Mucosa of stomach (tissue), 1 donor: ENCODE results near the gene RAP1GAP2.

Source experiments
- H3K27me3 ChIP-seq: one replicate; pipeline ENCODE4 v1.7.0; 2013; ENCODE audit warnings: mild to moderate bottlenecking, low read length; ENCODE audit not compliant: control insufficient read depth, insufficient read depth
- H3K36me3 ChIP-seq: one replicate; pipeline ENCODE4 v1.7.0; 2013; ENCODE audit warnings: low read length; ENCODE audit not compliant: control insufficient read depth, insufficient read depth
- H3K4me1 ChIP-seq: one replicate; pipeline ENCODE4 v1.7.0; 2013; ENCODE audit warnings: mild to moderate bottlenecking, low read length; ENCODE audit not compliant: control insufficient read depth, insufficient read depth
- H3K4me3 ChIP-seq: one replicate; pipeline ENCODE4 v1.7.0; 2013; ENCODE audit warnings: low read length
- H3K9ac ChIP-seq: one replicate; pipeline ENCODE4 v1.7.0; 2013; ENCODE audit warnings: mild to moderate bottlenecking, low read length, moderate library complexity
- H3K9me3 ChIP-seq: one replicate; pipeline ENCODE4 v1.7.0; 2013; ENCODE audit warnings: mild to moderate bottlenecking, low read length, moderate library complexity; ENCODE audit not compliant: control insufficient read depth
- donor health status: Pancreatic carcinoma.

Gene RAP1GAP2

DNA sequence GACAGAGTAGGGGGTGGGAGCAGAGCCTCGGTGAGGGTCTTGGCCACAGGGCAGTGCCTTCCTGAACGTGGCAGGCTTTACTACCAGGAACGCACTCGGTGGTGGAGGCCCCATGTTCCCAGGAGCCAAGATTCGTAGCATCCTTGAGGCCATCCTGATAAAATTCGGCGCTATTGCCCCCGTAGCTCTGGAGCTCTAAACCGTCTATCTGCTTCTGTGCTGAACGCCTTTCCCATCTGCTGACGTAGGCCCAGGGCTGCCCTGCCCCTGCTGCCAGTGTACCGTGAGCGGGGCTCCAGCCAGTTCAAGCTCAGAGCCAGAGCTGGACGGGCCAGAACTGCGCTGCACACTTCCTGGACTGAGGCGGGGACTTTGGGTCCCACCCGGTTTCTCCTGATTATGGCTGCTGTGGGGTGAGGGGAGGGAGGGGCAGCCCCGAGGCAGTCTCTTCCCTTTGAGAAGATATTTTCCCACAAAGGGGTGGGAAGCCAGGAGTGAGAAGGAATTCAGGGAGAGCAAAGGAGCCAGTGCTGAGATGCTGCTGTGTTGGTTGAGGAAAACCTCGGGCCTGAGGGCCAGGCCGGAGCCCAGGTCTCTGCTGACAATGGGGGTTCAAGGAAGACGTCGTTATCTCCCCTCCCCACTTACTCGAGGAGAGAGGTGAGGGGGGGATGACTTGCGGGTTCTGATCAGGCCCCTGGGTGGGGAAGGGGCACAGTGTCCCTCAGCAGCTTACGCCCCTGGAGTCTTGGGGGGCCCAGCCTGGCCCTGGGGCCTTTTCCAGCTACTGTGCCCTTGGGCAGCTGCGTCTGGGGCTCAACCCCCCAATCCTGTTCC is 237.7 kb downstream of the RAP1GAP2 start:
- Histone ChIP-seq H3K4me1 (no peaks in the 10 kb centered on the region), H3K4me3 (no peak overlapping the region), H3K36me3 (peaks cover 4% of the 10 kb centered on the region), H3K9ac (no peak overlapping the region), H3K9me3 (no peaks in the 10 kb centered on the region), H3K27me3 (peaks cover 3% of the 10 kb centered on the region)

DNA sequence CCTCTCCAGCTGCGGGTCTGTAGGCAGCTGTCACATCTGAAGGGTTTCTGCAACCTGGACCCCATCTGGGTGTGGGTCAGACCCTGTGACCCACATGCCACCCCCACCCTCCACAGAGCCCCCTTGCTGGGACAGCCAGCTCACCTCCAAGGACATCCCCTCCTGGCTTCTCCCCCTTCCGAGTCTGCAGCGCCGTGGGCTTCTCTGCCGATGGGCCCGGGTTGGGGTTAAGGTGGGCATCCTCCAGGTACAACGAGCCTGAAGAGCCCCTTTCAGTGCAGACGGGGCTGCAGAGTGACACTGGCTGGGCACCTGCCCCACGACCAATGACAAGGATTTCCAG is 238.3 kb downstream of the RAP1GAP2 start:
- Histone ChIP-seq H3K27me3 (peaks cover 3% of the 10 kb centered on the region), H3K36me3 (peaks cover 2% of the 10 kb centered on the region), H3K4me1 (no peaks in the 10 kb centered on the region), H3K9me3 (no peaks in the 10 kb centered on the region), H3K4me3 (no peak overlapping the region), H3K9ac (no peak overlapping the region)

DNA sequence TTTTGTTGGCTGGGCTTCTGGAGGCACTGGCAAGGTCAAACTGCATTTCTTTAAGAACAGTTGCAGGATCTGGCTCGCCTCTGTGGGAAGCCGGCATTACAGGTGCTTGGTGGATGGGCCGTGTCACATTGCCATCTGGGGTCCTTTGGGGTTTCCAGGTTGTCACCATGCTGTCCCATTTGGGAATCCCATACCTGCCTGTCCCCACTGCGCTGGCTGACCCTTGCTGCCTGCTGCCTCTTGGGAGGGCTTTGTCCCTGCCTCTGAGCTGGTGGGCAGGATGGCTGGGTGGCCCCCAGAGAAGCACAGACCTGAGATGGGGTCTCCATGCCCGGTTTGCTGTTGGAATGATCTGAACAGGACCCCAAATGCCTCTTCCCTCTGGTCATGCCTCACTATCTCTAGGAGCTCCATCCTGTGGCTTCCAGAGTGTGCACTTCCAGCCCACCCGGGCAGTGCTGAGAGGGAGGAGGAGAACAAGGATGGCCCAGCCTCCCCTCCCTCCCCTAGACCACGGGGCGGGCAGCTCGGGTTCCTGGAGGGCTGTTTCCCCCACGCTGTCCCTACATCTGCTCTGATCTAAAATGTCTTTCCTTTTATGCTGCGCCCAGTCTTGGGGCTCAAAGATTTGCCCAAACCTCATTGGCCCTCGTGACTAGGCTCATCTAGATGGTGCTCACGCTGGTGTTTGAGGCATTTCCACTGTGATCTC is 239.2 kb downstream of the RAP1GAP2 start:
- Histone ChIP-seq H3K9ac (no peak overlapping the region), H3K4me3 (no peak overlapping the region), H3K4me1 (no peaks in the 10 kb centered on the region), H3K36me3 (no peaks in the 10 kb centered on the region), H3K9me3 (no peaks in the 10 kb centered on the region), H3K27me3 (peaks cover 3% of the 10 kb centered on the region)

DNA sequence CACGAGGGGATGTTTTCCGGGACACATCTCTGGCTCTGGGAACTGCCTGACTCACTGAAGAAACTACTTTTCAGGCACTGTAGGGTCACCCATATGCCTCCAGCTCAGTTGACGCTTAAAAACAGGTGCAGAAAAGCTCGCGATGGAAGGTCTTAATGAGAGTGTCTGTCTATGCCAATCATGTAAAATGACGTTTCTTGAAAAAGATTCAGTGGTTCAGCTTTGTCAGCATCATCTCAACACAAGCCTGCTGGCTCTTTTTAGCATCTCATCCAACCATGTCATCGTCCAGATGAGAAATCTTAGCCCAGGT is 239.7 kb downstream of the RAP1GAP2 start:
- Histone ChIP-seq H3K27me3 (peaks cover 3% of the 10 kb centered on the region), H3K4me3 (no peak overlapping the region), H3K36me3 (no peaks in the 10 kb centered on the region), H3K9me3 (no peaks in the 10 kb centered on the region), H3K4me1 (no peaks in the 10 kb centered on the region), H3K9ac (no peak overlapping the region)

DNA sequence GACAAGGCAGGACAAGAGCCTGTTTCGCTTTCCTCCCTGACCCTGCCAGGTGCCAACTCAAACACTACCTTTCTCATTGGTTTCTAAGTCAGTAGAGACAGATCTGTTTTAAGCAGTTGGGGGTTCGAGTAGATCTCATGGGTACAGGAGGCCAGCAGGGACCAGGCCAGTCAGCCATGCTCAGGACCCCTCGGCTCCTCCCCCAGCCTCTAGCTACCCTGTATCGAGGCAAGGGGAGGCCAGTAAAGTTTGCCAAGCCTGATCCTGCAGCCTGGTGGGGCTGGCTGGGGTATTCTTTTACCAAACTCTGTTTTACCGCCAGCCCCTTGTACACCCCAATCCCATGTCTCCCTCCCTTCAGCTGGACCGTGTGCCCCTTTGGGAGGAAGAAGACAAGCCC is 240.6 kb downstream of the RAP1GAP2 start:
- H3K36me3 ChIP-seq = no peaks in the 10 kb centered on the region
- no peaks in the 10 kb centered on the region for H3K4me1 ChIP-seq
- no peak overlapping the region for H3K4me3 ChIP-seq
- H3K27me3 ChIP-seq = peaks cover 3% of the 10 kb centered on the region
- H3K9me3 ChIP-seq = no peaks in the 10 kb centered on the region
- no peak overlapping the region for H3K9ac ChIP-seq

DNA sequence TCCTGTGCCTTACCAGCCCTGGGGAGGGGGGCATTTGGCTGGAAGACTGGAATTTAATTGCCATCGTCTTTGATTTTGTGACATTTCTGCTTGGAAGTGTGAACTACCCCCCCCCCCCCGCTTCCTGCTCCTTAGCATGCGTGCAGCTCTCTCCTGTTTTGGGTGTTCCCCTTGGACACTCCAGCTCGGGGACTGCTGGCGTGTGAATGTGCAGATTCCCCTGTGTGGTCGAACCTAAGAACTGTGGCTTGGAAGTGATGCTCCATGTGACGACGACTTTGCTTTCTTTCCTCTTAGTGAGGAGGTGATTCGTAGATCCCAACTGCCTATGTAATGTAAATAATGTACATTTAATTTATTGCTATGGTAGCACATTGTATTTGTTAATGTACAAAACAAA is 241.0 kb downstream of the RAP1GAP2 start:
- Histone ChIP-seq H3K9ac (no peak overlapping the region), H3K9me3 (no peaks in the 10 kb centered on the region), H3K4me1 (no peaks in the 10 kb centered on the region), H3K4me3 (no peak overlapping the region), H3K27me3 (peaks cover 3% of the 10 kb centered on the region), H3K36me3 (no peaks in the 10 kb centered on the region)

DNA sequence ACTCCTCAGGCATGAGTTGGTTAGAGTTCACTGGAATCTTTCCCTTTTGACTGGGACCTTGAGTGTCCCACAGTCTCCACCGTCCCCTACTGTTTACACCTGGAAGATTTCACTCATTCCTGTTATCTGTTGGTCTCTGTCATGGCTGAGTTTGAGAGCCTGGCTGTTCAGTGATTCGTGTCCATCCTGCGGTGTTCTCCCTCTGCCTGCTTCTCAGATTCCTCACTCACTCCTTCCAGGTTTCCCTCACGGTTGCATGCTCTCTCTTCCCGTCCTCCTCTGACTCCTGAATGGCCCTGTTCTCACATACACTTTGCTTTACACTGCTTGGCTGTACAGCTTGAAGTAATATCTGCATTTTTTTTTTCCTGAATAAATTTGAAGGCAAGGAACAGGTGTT is 242.7 kb downstream of the RAP1GAP2 start:
- no peak overlapping the region for H3K4me3 ChIP-seq
- no peaks in the 10 kb centered on the region for H3K4me1 ChIP-seq
- H3K9me3 ChIP-seq = no peaks in the 10 kb centered on the region
- no peak overlapping the region for H3K9ac ChIP-seq
- H3K36me3 ChIP-seq = no peaks in the 10 kb centered on the region
- H3K27me3 ChIP-seq = peaks cover 3% of the 10 kb centered on the region

DNA sequence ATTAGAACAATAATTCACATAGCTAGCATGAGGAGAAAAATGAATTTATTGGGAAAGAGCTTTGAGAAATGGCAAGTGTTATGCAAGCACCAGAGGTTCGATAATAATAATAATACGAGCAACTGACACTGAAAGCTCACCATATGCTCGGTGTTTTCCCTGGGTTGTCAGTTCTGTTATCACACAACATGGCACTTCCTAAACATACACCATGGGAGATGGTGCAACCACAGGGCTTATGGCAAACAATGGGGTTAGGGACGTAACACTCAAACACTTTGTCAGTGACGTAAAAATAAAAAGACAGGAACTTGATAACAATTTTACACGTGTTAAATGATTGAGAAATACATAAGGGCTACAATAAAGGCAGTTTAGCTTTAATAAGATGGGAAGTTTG is 243.5 kb downstream of the RAP1GAP2 start:
- Histone ChIP-seq H3K27me3 (peaks cover 3% of the 10 kb centered on the region), H3K9ac (no peak overlapping the region), H3K4me1 (no peaks in the 10 kb centered on the region), H3K36me3 (no peaks in the 10 kb centered on the region), H3K4me3 (no peak overlapping the region), H3K9me3 (no peaks in the 10 kb centered on the region)

DNA sequence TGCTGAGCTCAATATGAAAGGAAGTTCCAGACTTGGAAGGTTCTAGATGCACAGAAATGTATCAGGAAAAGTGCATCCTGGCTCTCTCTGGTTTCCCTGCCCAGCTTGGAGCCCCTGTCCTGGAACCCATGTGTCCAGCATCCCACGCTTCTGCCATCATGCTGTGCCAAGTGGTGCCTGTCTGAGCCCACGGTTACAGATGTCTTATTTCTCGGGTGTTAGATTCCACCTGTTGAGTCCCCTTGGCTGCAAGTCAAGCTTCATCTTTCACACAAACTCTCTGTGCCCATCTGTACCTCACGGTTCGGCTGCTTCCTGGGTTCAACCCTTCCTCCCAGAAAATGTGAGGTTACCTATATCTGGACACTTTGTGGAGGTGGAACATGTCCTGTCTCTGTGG is 244.6 kb downstream of the RAP1GAP2 start:
- peaks cover 3% of the 10 kb centered on the region for H3K27me3 ChIP-seq
- H3K9ac ChIP-seq = no peak overlapping the region
- H3K4me3 ChIP-seq = no peak overlapping the region
- H3K36me3 ChIP-seq = no peaks in the 10 kb centered on the region
- H3K9me3 ChIP-seq = no peaks in the 10 kb centered on the region
- no peaks in the 10 kb centered on the region for H3K4me1 ChIP-seq

DNA sequence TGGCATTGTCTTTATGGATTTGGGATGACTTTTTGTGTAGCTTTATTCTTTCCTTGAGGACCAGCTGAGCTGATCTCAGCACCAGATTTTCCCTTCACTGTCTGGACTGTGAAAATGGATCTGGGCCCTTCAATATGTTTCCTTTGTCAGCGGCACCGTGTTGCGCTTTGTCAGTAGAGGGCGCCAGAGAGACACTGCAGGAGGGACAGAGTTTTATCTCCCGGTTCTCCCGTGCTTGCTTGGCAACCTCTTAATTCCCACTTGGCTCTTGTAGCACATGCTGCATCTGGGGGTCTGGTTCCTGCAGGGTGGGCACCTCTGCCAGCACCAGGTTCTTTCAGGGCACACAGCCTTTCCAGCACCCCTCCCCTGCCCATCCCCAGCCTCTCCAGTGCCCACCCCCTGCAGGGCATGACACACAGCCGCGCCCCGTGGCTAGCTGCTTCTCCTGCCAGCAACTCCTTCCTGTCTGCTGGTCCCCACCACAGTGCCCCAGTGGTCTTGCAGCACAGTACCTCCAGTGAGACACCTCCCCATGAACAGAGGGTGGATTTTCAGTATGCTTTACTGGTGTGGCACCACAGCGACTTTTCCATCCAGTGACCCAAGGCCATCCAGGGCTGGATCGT is 247.6 kb downstream of the RAP1GAP2 start:
- H3K9ac ChIP-seq = no peak overlapping the region
- H3K9me3 ChIP-seq = no peaks in the 10 kb centered on the region
- H3K4me1 ChIP-seq = no peaks in the 10 kb centered on the region
- H3K27me3 ChIP-seq = no peaks in the 10 kb centered on the region
- H3K36me3 ChIP-seq = no peaks in the 10 kb centered on the region
- H3K4me3 ChIP-seq = no peak overlapping the region

DNA sequence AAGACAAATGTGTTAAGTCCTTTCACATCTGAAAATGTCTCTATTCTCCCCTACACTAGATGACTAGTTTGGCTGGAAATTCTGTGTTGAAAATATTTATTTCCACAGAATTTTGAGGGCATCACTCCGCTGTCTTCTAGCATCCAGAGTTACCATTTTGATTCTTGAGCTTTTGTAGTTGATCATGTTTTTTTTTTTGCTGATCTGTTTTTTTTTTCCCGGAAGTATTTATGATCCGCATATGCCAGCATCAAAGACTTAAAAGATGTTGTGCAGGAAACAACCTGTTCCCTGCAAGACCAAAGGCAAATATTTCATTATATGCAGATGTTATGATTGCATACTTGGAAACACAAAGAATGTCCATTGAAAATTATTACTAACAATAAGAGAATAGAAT is 250.5 kb downstream of the RAP1GAP2 start:
- Histone ChIP-seq H3K4me3 (no peak overlapping the region), H3K36me3 (no peaks in the 10 kb centered on the region), H3K9me3 (no peaks in the 10 kb centered on the region), H3K4me1 (peaks cover 6% of the 10 kb centered on the region), H3K9ac (no peak overlapping the region), H3K27me3 (no peaks in the 10 kb centered on the region)

DNA sequence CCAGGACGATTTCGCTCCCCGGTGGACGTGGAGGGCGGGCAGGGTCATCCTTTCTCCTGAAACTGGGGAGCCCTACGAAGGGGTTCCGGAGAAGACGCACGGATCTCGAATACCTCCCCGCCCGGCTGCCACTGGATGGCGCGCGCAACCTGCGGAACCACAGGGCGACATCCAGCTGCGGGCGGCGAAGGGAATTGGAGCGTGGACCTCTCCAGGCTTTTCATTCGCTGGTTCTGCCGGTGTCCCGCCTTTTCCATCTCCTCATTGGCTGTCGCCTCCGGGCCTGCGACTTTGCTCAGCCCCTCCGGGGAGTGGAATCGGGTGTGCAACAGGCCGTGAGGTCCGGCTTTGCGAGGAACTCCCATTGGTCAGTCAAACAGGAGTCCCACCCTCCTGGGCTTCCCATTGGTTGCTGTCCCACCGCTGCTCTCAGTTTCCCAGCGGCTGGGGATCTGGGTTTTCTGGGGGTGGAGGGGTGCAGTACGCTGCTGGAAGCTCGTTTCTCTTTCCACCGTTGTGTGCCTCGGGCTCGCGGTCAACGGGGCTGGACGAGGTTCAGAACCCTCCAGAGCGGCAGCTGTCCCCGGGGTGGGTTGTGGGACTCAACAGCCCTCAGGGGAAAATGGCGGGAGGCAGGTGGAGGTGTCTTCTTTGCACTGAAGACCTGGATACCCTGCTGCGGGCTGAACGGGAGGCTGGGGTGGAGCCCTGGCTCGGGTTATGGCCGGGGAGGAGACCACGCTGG is 252.7 kb downstream of the RAP1GAP2 start:
- Histone ChIP-seq H3K27me3 (no peaks in the 10 kb centered on the region), H3K4me3 (peak overlapping the region; percentile 98), H3K9ac (peak overlapping the region; percentile 92), H3K9me3 (no peaks in the 10 kb centered on the region), H3K36me3 (no peaks in the 10 kb centered on the region), H3K4me1 (peaks cover 6% of the 10 kb centered on the region)
